OCI-LY1 (cell line): Measurements from ENCODE around the gene TREML1.

Experiments
- H2AFZ ChIP-seq: fragments of 200-600 bp; sonication (generic), shearing (Covaris generic); 2 replicates; pipeline ENCODE4 v1.6.0; 2014; ENCODE audit warnings: antibody characterized with exemption, mild to moderate bottlenecking, low read length
- H3F3A ChIP-seq: fragments of 200-600 bp; sonication (generic), shearing (Covaris generic); 2 replicates; pipeline ENCODE4 v1.6.0; 2014; ENCODE audit warnings: mild to moderate bottlenecking, antibody characterized with exemption, low read length, moderate library complexity; ENCODE audit not compliant: insufficient read depth
- H3K27ac ChIP-seq: fragments of 200-600 bp; sonication (generic); 2 replicates; pipeline ENCODE4 v1.5.1; 2014; ENCODE audit warnings: low read length, mixed run types, mild to moderate bottlenecking, low read depth; ENCODE audit not compliant: poor library complexity, severe bottlenecking
- H3K27me3 ChIP-seq: fragments of 200-600 bp; sonication (generic); 2 replicates; pipeline ENCODE4 v1.6.0; 2014; ENCODE audit warnings: antibody characterized with exemption, mild to moderate bottlenecking, low read length, moderate library complexity; ENCODE audit not compliant: insufficient read depth
- H3K36me3 ChIP-seq: fragments of 200-600 bp; sonication (generic); 2 replicates; pipeline ENCODE4 v1.6.1; 2014; ENCODE audit warnings: mild to moderate bottlenecking, antibody characterized with exemption, low read length, moderate library complexity, mixed read lengths; ENCODE audit not compliant: insufficient read depth
- H3K4me1 ChIP-seq: fragments of 200-600 bp; sonication (generic); 2 replicates; pipeline ENCODE4 v1.5.1; 2014; ENCODE audit warnings: mild to moderate bottlenecking, low read length, moderate library complexity; ENCODE audit not compliant: insufficient read depth, severe bottlenecking
- H3K4me2 ChIP-seq: fragments of 200-600 bp; sonication (generic), shearing (Covaris generic); 2 replicates; pipeline ENCODE4 v1.6.1; 2014; ENCODE audit warnings: low read length
- H3K4me3 ChIP-seq: fragments of 200-600 bp; sonication (generic); 2 replicates; pipeline ENCODE4 v1.5.1; 2014; ENCODE audit warnings: low read length, low read depth, mild to moderate bottlenecking, mixed read lengths; ENCODE audit not compliant: poor library complexity, severe bottlenecking
- H3K79me2 ChIP-seq: fragments of 200-600 bp; shearing (Covaris generic); 2 replicates; pipeline ENCODE4 v1.6.1; 2016; ENCODE audit warnings: mixed run types, low read length, mixed read lengths; ENCODE audit not compliant: insufficient read depth
- H3K9ac ChIP-seq: fragments of 200-600 bp; sonication (generic), shearing (Covaris generic); 2 replicates; pipeline ENCODE4 v1.6.1; 2014; ENCODE audit warnings: mild to moderate bottlenecking, low read length, mixed read lengths
- H3K9me2 ChIP-seq: fragments of 200-600 bp; sonication (generic), shearing (Covaris generic); 2 replicates; pipeline ENCODE4 v1.6.1; 2014; ENCODE audit warnings: low read depth, mild to moderate bottlenecking, low read length, mixed read lengths
- H3K9me3 ChIP-seq: fragments of 200-600 bp; shearing (Covaris generic); 2 replicates; pipeline ENCODE4 v1.6.1; 2014; ENCODE audit warnings: low read length, mixed read lengths
- H4K20me1 ChIP-seq: fragments of 200-600 bp; sonication (generic), shearing (Covaris generic); 2 replicates; pipeline ENCODE4 v1.6.0; 2016; ENCODE audit warnings: mild to moderate bottlenecking, low read length; ENCODE audit not compliant: insufficient read depth
- CTCF ChIP-seq: fragments of 200-600 bp; sonication (generic), shearing (Covaris generic); IDR thresholded peaks from 2 replicates; pipeline ENCODE4 v1.5.1; 2017; ENCODE audit warnings: mild to moderate bottlenecking, antibody characterized with exemption, low read length, moderate library complexity, mixed read lengths
- EZH2 ChIP-seq: fragments of 200-600 bp; sonication (generic), shearing (Covaris generic); IDR thresholded peaks from 2 replicates; pipeline ENCODE4 v1.8.0; 2017; ENCODE audit warnings: borderline replicate concordance, mixed run types, mild to moderate bottlenecking, antibody characterized with exemption, low read length, moderate library complexity, mixed read lengths

TREML1 gene

GRCh38 chr6:41200296-41200900 lies 46.3 kb upstream of the TREML1 start:
- no peaks in the 10 kb centered on the region for H3K36me3 ChIP-seq
- no peaks in the 10 kb centered on the region for H3F3A ChIP-seq
- H3K4me2 ChIP-seq: peak overlapping the region; percentile 48
- peak overlapping the region; percentile 16; the same call in 1 of the 2 replicates for H3K9ac ChIP-seq
- TF ChIP-seq CTCF: no peak
- TF ChIP-seq EZH2: no peak
- peaks cover 27% of the 10 kb centered on the region for H3K4me1 ChIP-seq
- no peaks in the 10 kb centered on the region for H4K20me1 ChIP-seq
- H2AFZ ChIP-seq: no peak overlapping the region
- H3K9me3 ChIP-seq: no peaks in the 10 kb centered on the region
- H3K4me3 ChIP-seq: peak overlapping the region; percentile 25
- H3K27ac ChIP-seq: peak overlapping the region; percentile 73
- no peaks in the 10 kb centered on the region for H3K79me2 ChIP-seq
- no peaks in the 10 kb centered on the region for H3K27me3 ChIP-seq
- H3K9me2 ChIP-seq: no peaks in the 10 kb centered on the region

- H3K27ac ChIP-seq: peak overlapping the region; percentile 73
- no peaks in the 10 kb centered on the region for H3K9me2 ChIP-seq
- no peak overlapping the region for H2AFZ ChIP-seq
- H3K4me3 ChIP-seq: no peak overlapping the region
- no peak for TF ChIP-seq EZH2
- TF ChIP-seq CTCF: no peak
- H3F3A ChIP-seq: no peaks in the 10 kb centered on the region
- no peaks in the 10 kb centered on the region for H3K36me3 ChIP-seq
- H3K4me1 ChIP-seq: peaks cover 27% of the 10 kb centered on the region
- peak overlapping the region; percentile 3; the same call in 1 of the 2 replicates for H3K9ac ChIP-seq
- no peaks in the 10 kb centered on the region for H3K79me2 ChIP-seq
- no peaks in the 10 kb centered on the region for H4K20me1 ChIP-seq
- H3K27me3 ChIP-seq: no peaks in the 10 kb centered on the region
- no peaks in the 10 kb centered on the region for H3K9me3 ChIP-seq
- peak overlapping the region; percentile 48; the same call in 1 of the 2 replicates for H3K4me2 ChIP-seq
Measured at GRCh38 chr6:41199552-41200246, 45.6 kb upstream of the TREML1 start.

DNA sequence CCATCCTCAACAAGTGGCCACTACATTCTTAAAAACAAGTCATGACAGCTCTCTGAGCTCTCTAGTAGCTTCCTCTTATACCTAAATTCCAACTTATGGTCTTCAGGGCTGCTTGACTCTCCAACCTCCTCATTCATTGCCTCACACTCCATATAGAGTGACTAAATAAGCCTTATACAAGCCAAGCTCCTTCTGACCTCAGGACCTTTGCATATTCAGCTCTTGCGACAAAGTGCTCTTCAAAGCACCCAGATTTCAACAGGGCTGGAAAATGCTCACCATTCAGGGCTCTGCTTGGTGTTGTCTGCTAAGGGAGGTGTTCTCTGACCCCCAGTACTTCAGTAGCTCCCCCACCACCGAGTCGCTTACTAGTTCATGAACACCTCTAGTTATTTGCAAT lies 43.1 kb upstream of the TREML1 start:
- Histone ChIP-seq H3K27ac (no peak overlapping the region), H3K27me3 (no peaks in the 10 kb centered on the region), H3K4me2 (no peak overlapping the region), H2AFZ (no peak overlapping the region), H4K20me1 (no peaks in the 10 kb centered on the region), H3K4me3 (no peak overlapping the region), H3K9ac (no peak overlapping the region), H3K4me1 (peaks cover 27% of the 10 kb centered on the region), H3F3A (no peaks in the 10 kb centered on the region), H3K9me3 (no peaks in the 10 kb centered on the region), H3K79me2 (no peaks in the 10 kb centered on the region), H3K36me3 (no peaks in the 10 kb centered on the region), H3K9me2 (no peaks in the 10 kb centered on the region)
- no peak for TF ChIP-seq EZH2
- no peak for TF ChIP-seq CTCF
